GM12873 (cell line): ENCODE measurements around the gene MGMT.

Experiments used
- CTCF ChIP-seq: IDR thresholded peaks from 2 replicates; pipeline ENCODE4 v1.5.1; 2012; ENCODE audit warnings: low read depth, mild to moderate bottlenecking, moderate library complexity, low read length, control low read depth; ENCODE audit not compliant: insufficient read depth; ENCODE audit errors: missing control alignments

The MGMT gene

GRCh38 chr10:129689671-129690071 lies 222.6 kb downstream of the MGMT start:
- TF ChIP-seq CTCF = no peak

- no peak for TF ChIP-seq CTCF
Observed at GRCh38 chr10:129690248-129691070, 223.4 kb downstream of the MGMT start.

GRCh38 chr10:129692695-129693094 lies 225.7 kb downstream of the MGMT start:
- no peak for TF ChIP-seq CTCF

- TF ChIP-seq CTCF = no peak
Observed at GRCh38 chr10:129693382-129693781, 226.3 kb downstream of the MGMT start.

- no peak for TF ChIP-seq CTCF
Observed at GRCh38 chr10:129694184-129694583, 227.1 kb downstream of the MGMT start.

GRCh38 chr10:129694691-129695243 lies 227.7 kb downstream of the MGMT start:
- no peak for TF ChIP-seq CTCF

GRCh38 chr10:129695671-129696070 lies 228.6 kb downstream of the MGMT start:
- no peak for TF ChIP-seq CTCF
